ENCODE results near the gene NYNRIN. TPM values are rescaled to one million over a fixed set of nuclear protein-coding genes. Genes with fewer than 3 reads are reported as not detected.

The NYNRIN gene
- total RNA-seq, 1 experiment from 2014 or later = 18.7 TPM

DNA sequence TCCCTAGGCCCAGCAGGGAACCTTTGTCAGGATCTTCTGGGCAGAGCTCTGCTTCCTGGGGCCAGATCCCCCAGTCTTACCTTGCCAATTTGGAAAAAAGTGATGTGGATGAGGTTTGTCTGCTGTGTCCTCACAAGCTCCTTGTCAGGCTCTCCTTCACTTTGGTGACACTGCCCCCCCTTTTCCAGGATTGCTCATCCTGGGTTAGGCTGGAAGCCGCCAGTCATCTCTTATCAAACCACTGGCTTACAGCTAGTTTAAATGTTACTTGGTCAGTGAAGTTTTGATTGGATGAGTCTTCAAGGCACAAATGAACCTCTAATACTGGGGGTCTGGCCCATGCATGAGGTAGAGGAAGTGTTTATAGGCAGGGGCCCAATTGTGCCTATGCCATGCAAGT, 15.3 kb downstream of the NYNRIN start:
- no peak overlapping the region for H3K56ac ChIP-seq (ENCODE audit: insufficient read length, low read depth, low read length)
- H3K23me2 ChIP-seq (ENCODE audit: insufficient read length, low read depth, low read length, poor library complexity, severe bottlenecking) = no peaks in the 10 kb centered on the region
- H2BK20ac ChIP-seq (ENCODE audit: low read depth, low read length, poor library complexity, severe bottlenecking) = no peak overlapping the region
- no peaks in the 10 kb centered on the region for H4K20me1 ChIP-seq (ENCODE audit: control insufficient read depth, insufficient read depth, insufficient read length)
- H3K27ac Mint-ChIP-seq = no peak overlapping the region
- H3T11ph ChIP-seq (ENCODE audit: low read length) = no peak overlapping the region
- H3K9me3 ChIP-seq (ENCODE audit: control insufficient read depth, low read depth, low read length) = no peaks in the 10 kb centered on the region
- peaks cover 2 to 3% of the 10 kb centered on the region in 2 experiments; a peak in 1 of 4 replicates for H3K4me1 Mint-ChIP-seq
- H3K27me3 ChIP-seq (ENCODE audit: insufficient read depth, low read length) = no peaks in the 10 kb centered on the region; the same call in 1 of the 2 replicates
- H4K8ac ChIP-seq (replicated peaks; ENCODE audit: insufficient read length, low read depth, low read length) = no peak overlapping the region
- TF ChIP-seq, protein P1, sequence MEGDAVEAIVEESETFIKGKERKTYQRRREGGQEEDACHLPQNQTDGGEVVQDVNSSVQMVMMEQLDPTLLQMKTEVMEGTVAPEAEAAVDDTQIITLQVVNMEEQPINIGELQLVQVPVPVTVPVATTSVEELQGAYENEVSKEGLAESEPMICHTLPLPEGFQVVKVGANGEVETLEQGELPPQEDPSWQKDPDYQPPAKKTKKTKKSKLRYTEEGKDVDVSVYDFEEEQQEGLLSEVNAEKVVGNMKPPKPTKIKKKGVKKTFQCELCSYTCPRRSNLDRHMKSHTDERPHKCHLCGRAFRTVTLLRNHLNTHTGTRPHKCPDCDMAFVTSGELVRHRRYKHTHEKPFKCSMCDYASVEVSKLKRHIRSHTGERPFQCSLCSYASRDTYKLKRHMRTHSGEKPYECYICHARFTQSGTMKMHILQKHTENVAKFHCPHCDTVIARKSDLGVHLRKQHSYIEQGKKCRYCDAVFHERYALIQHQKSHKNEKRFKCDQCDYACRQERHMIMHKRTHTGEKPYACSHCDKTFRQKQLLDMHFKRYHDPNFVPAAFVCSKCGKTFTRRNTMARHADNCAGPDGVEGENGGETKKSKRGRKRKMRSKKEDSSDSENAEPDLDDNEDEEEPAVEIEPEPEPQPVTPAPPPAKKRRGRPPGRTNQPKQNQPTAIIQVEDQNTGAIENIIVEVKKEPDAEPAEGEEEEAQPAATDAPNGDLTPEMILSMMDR (conservative IDR thresholded peaks at IDR 0.05) = no peak
- DNase-seq = no peak
- H3K79me2 ChIP-seq (ENCODE audit: insufficient read depth, low read length) = no peaks in the 10 kb centered on the region
- no peak overlapping the region for H2BK15ac ChIP-seq (ENCODE audit: low read depth, low read length)
- H3K79me1 ChIP-seq (ENCODE audit: insufficient read depth, low read depth, low read length, poor library complexity, severe bottlenecking) = no peaks in the 10 kb centered on the region
- no peak overlapping the region for H2BK12ac ChIP-seq (ENCODE audit: insufficient read length, low read depth, low read length)
- H2BK120ac ChIP-seq (ENCODE audit: low read depth, low read length, poor library complexity, severe bottlenecking) = no peak overlapping the region
- no peak overlapping the region for H4K5ac ChIP-seq (ENCODE audit: insufficient read length, low read depth, low read length)
- H2BK5ac ChIP-seq (ENCODE audit: insufficient read length, low read length) = no peak overlapping the region
- H3K14ac ChIP-seq (ENCODE audit: insufficient read depth, low read length) = no peak overlapping the region
- H4K91ac ChIP-seq (ENCODE audit: insufficient read length, low read depth, low read length) = no peak overlapping the region
- H2AK5ac ChIP-seq (ENCODE audit: insufficient read length, low read length) = no peak overlapping the region
- peaks cover 15 to 33% (median 24%) of the 10 kb centered on the region in 3 experiments; a peak in 6 of 7 replicates for H3K36me3 Mint-ChIP-seq (ENCODE audit: insufficient read depth in 1 of 3, low read depth in 3 of 3)
- no CpG with 5 or more reads among the region's 1 CpG for WGBS (ENCODE audit: extremely low coverage, insufficient read length, low lambda C conversion rate)
- H3K4ac ChIP-seq (ENCODE audit: low read depth, low read length) = no peak overlapping the region
- H3K4me1 ChIP-seq (ENCODE audit: insufficient read depth, low read length) = no peaks in the 10 kb centered on the region
- H3K9ac ChIP-seq (ENCODE audit: extremely low read depth, insufficient read length, low read length) = no peak overlapping the region
- H2AFZ ChIP-seq (ENCODE audit: low read length) = no peak overlapping the region
- H3K9me3 Mint-ChIP-seq = no peaks in the 10 kb centered on the region
- no peak overlapping the region for H3K27ac ChIP-seq (ENCODE audit: insufficient read length, low read depth, low read length)
- peaks cover 8% of the 10 kb centered on the region for H3K27me3 Mint-ChIP-seq (ENCODE audit: low read depth)
- no peak overlapping the region for H3K18ac ChIP-seq (ENCODE audit: insufficient read length, low read depth, low read length)
- no peak overlapping the region for H3K4me2 ChIP-seq (ENCODE audit: insufficient read depth, insufficient read length, low read length)
- no peak overlapping the region for H3K23ac ChIP-seq (ENCODE audit: insufficient read length, low read depth, low read length)
- H3K4me3 Mint-ChIP-seq = no peak overlapping the region
